Activated CD4-positive, alpha-beta T cell treated with anti-CD3 and anti-CD28 coated beads for 1 hour (primary cell): ENCODE results near the gene AMPD2.
A peak's percentile ranks its signal among the peaks of the same experiment; 100 is the strongest.

Source experiments
- DNase-seq: peaks from one replicate; pipeline ENCODE4 v3.0.0-alpha.2; 2020

AMPD2 gene

GRCh38 chr1:109619576-109620400 lies at the start of gene AMPD2, which contains the start of gene GNAT2:
TSS of gene AMPD2 (plus strand) at chr1:109619837. CDS start at chr1:109621176, 1,339 bp downstream.
TSS of gene GNAT2 (minus strand) at chr1:109619616. CDS start at chr1:109612870, 6,746 bp downstream.
- DNase-seq, result peak; percentile 48

- no peak for DNase-seq
Observed at GRCh38 chr1:109570414-109570813, 49.2 kb upstream of the AMPD2 start.

GRCh38 chr1:109573785-109574184 lies 45.9 kb upstream of the AMPD2 start:
- DNase-seq, result no peak

- no peak for DNase-seq
Observed at GRCh38 chr1:109578947-109579443, 40.6 kb upstream of the AMPD2 start.

GRCh38 chr1:109579491-109579890 lies 40.1 kb upstream of the AMPD2 start:
- DNase-seq, result no peak

- DNase-seq, result no peak
Observed at GRCh38 chr1:109582021-109582420, 37.6 kb upstream of the AMPD2 start.

GRCh38 chr1:109584766-109585165 lies 34.9 kb upstream of the AMPD2 start:
- DNase-seq, result no peak

GRCh38 chr1:109586055-109586454 lies 33.6 kb upstream of the AMPD2 start:
- no peak for DNase-seq

GRCh38 chr1:109589177-109589576 lies 30.5 kb upstream of the AMPD2 start:
- no peak for DNase-seq

GRCh38 chr1:109589679-109590078 lies 30.0 kb upstream of the AMPD2 start:
- DNase-seq, result no peak

GRCh38 chr1:109592916-109593315 lies 26.7 kb upstream of the AMPD2 start:
- DNase-seq, result no peak

GRCh38 chr1:109595531-109595930 lies 24.1 kb upstream of the AMPD2 start:
- no peak for DNase-seq

- no peak for DNase-seq
Observed at GRCh38 chr1:109598156-109598555, 21.5 kb upstream of the AMPD2 start.

- no peak for DNase-seq
Observed at GRCh38 chr1:109598655-109599054, 21.0 kb upstream of the AMPD2 start.

GRCh38 chr1:109603229-109603628 lies 16.4 kb upstream of the AMPD2 start:
- no peak for DNase-seq

- no peak for DNase-seq
Observed at GRCh38 chr1:109605381-109605780, 14.3 kb upstream of the AMPD2 start.

GRCh38 chr1:109609881-109610280 lies 9.8 kb upstream of the AMPD2 start:
- no peak for DNase-seq

- no peak for DNase-seq
Observed at GRCh38 chr1:109610609-109611307, 8.9 kb upstream of the AMPD2 start.

- DNase-seq, result no peak
Observed at GRCh38 chr1:109611308-109611990, 8.2 kb upstream of the AMPD2 start.

GRCh38 chr1:109613361-109614147 lies 6.1 kb upstream of the AMPD2 start:
- no peak for DNase-seq

GRCh38 chr1:109615879-109616278 lies 3.8 kb upstream of the AMPD2 start:
- no peak for DNase-seq

GRCh38 chr1:109616391-109616790 lies 3.2 kb upstream of the AMPD2 start:
- DNase-seq, result no peak
